HG02763 (cell line): Measurements from ENCODE around the gene WNT6.
"Not testable (repeated sequence)": the region's sequence is repeated elsewhere in the genome, so short reads cannot be mapped to it uniquely, and the experiment has no call there.

Experiments used
- ATAC-seq: cut with Tn5 transposase; IDR thresholded peaks from one replicate; pipeline ENCODE4 v1.9.1; 2021; ENCODE audit warnings: mild to moderate bottlenecking, moderate library complexity; ENCODE audit not compliant: unreplicated experiment

Gene WNT6

GRCh38 chr2:218829868-218830451 is 29.6 kb upstream of the WNT6 start:
- no peak for ATAC-seq

GRCh38 chr2:218830526-218831306 is 28.9 kb upstream of the WNT6 start:
- no peak for ATAC-seq

GRCh38 chr2:218831378-218831990 is 28.1 kb upstream of the WNT6 start, which contains the start of gene PRKAG3:
PRKAG3 (minus strand) TSS chr2:218831803.
- ATAC-seq = no peak

- ATAC-seq = no peak
Measured at GRCh38 chr2:218832081-218832480, 27.5 kb upstream of the WNT6 start.

- ATAC-seq = no peak
Measured at GRCh38 chr2:218832520-218832919, 27.1 kb upstream of the WNT6 start.

GRCh38 chr2:218833023-218833609 is 26.5 kb upstream of the WNT6 start:
- ATAC-seq = no peak

GRCh38 chr2:218834685-218835084 is 24.9 kb upstream of the WNT6 start:
- ATAC-seq = no peak

- no peak for ATAC-seq
Measured at GRCh38 chr2:218837495-218837894, 22.1 kb upstream of the WNT6 start.

GRCh38 chr2:218839430-218839829 is 20.2 kb upstream of the WNT6 start:
- no peak for ATAC-seq

GRCh38 chr2:218839888-218840287 is 19.7 kb upstream of the WNT6 start:
- ATAC-seq = no peak

- not testable (repeated sequence) for ATAC-seq
Measured at GRCh38 chr2:218844334-218844733, 15.3 kb upstream of the WNT6 start.

- not testable (repeated sequence) for ATAC-seq
Measured at GRCh38 chr2:218846963-218847362, 12.6 kb upstream of the WNT6 start.

GRCh38 chr2:218849721-218850120 is 9.9 kb upstream of the WNT6 start:
- ATAC-seq = no peak

- ATAC-seq = no peak
Measured at GRCh38 chr2:218850796-218851195, 8.8 kb upstream of the WNT6 start.

GRCh38 chr2:218851286-218851685 is 8.3 kb upstream of the WNT6 start:
- ATAC-seq = no peak

GRCh38 chr2:218852911-218853667 is 6.5 kb upstream of the WNT6 start:
- ATAC-seq = no peak

GRCh38 chr2:218853766-218854165 is 5.8 kb upstream of the WNT6 start:
- ATAC-seq = no peak

- no peak for ATAC-seq
Measured at GRCh38 chr2:218854860-218855259, 4.7 kb upstream of the WNT6 start.

GRCh38 chr2:218855305-218856166 is 4.1 kb upstream of the WNT6 start:
- ATAC-seq = no peak
